Activated naive CD4-positive, alpha-beta T cell treated with anti-CD3 and anti-CD28 coated beads, Interleukin-2, amount 10 ng/mL, durations not matched to agents 7 days and 5 days (primary cell): Measurements from ENCODE around the gene GTF2I.
"Not testable (repeated sequence)": the region's sequence is repeated elsewhere in the genome, so short reads cannot be mapped to it uniquely, and the experiment has no call there.

Source experiments
- CTCF ChIA-PET: fragments of 350-600 bp; sonication (Branson Sonifier 250); formaldehyde crosslinking; loops from one replicate; lab custom pipeline; 2021; ENCODE audit warnings: antibody characterized with exemption; lab: Charles Lee
- DNase-seq: peaks from one replicate; pipeline ENCODE4 v3.0.0-alpha.2; 2020
- H3K27ac Mint-ChIP-seq: one replicate; pipeline ENCODE4 v1.8.0; 2021; ENCODE audit warnings: mild to moderate bottlenecking, moderate library complexity, mixed read lengths
- H3K27me3 Mint-ChIP-seq: one replicate; pipeline ENCODE4 v1.8.0; 2021; ENCODE audit warnings: mild to moderate bottlenecking, mixed read lengths
- H3K36me3 Mint-ChIP-seq: one replicate; pipeline ENCODE4 v1.8.0; 2021; ENCODE audit warnings: mixed read lengths
- H3K4me1 Mint-ChIP-seq: one replicate; pipeline ENCODE4 v1.8.0; 2021; ENCODE audit warnings: mixed read lengths
- H3K4me3 Mint-ChIP-seq: one replicate; pipeline ENCODE4 v1.8.0; 2021; ENCODE audit warnings: mild to moderate bottlenecking, moderate library complexity, mixed read lengths
- H3K9me3 Mint-ChIP-seq: one replicate; pipeline ENCODE4 v1.8.0; 2021; ENCODE audit warnings: mixed read lengths

Gene GTF2I

GRCh38 chr7:74650493-74651132 is 6.9 kb upstream of the GTF2I start:
- peaks cover 37% of the 10 kb centered on the region for H3K4me1 Mint-ChIP-seq
- DNase-seq, H3K36me3 Mint-ChIP-seq, H3K9me3 Mint-ChIP-seq, CTCF ChIA-PET, H3K27me3 Mint-ChIP-seq: not testable (repeated sequence)
- H3K27ac Mint-ChIP-seq = peak overlapping the region; percentile 91
- H3K4me3 Mint-ChIP-seq = peak overlapping the region; percentile 78

- H3K4me3 Mint-ChIP-seq = peak overlapping the region; percentile 78
- H3K36me3 Mint-ChIP-seq, H3K27me3 Mint-ChIP-seq, CTCF ChIA-PET, DNase-seq, H3K9me3 Mint-ChIP-seq: not testable (repeated sequence)
- H3K27ac Mint-ChIP-seq = peak overlapping the region; percentile 91
- H3K4me1 Mint-ChIP-seq = peaks cover 42% of the 10 kb centered on the region
Measured at GRCh38 chr7:74651133-74651504, 6.4 kb upstream of the GTF2I start.

DNA sequence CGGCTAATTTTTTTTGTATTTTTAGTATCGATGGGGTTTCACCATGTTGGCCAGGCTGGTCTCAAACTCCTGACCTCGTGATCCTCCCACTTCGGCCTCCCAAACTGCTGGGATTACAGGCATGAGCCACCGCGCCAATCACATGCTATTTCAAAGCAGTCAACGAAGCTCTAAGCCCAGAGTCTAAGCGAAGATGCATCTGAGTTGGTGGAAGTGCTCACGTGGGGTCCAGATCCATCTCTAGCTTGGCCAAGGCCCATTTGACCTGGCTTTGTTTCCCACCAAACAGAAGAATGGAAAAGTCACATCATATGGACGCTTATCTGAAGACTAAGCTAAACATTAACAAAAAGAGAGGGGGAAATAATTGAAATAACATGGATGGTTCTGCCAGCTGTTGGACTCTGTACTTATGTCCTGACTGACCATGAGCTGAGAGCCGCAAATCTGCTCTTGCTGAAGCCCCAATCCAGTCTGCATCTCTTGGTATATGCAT is 3.8 kb upstream of the GTF2I start:
- Mint-ChIP-seq H3K4me3 (no peak overlapping the region), H3K27ac (no peak overlapping the region), H3K27me3 (peaks cover 15% of the 10 kb centered on the region), H3K9me3 (no peaks in the 10 kb centered on the region), H3K4me1 (peaks cover 51% of the 10 kb centered on the region), H3K36me3 (no peaks in the 10 kb centered on the region)
- CTCF ChIA-PET = interaction anchor here (0.6 kb wide), 1 partner anchor 1310 kb away, joined by 3 read pairs; no protein-coding TSS in a partner anchor
- no peak for DNase-seq

DNA sequence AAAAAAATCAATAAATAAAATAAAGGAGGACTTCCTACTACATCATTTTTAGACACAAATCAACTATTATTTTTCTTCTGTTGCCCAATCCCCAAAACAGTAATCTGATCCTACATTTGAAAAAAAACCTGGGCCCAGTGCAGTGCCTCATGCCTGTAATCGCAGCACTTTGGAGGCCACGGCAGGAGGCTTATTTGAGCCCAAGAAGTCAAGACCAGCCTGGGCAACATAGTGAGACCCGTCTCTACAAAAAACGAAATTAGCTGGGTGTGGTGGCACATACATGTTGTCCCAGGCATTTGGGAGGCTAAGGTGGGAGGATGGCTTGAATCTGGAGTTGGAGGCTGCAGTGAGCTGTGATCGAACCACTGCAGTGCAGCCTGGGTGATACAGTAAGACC is 2.7 kb upstream of the GTF2I start:
- Mint-ChIP-seq H3K27me3 (peaks cover 15% of the 10 kb centered on the region), H3K9me3 (no peaks in the 10 kb centered on the region), H3K4me3 (no peak overlapping the region), H3K4me1 (peaks cover 49% of the 10 kb centered on the region), H3K27ac (peak overlapping the region; percentile 7), H3K36me3 (peaks cover 2% of the 10 kb centered on the region)
- CTCF ChIA-PET = interaction anchor here (0.9 kb wide), 1 partner anchor 15 kb away, joined by 3 read pairs; no protein-coding TSS in a partner anchor
- DNase-seq = no peak

DNA sequence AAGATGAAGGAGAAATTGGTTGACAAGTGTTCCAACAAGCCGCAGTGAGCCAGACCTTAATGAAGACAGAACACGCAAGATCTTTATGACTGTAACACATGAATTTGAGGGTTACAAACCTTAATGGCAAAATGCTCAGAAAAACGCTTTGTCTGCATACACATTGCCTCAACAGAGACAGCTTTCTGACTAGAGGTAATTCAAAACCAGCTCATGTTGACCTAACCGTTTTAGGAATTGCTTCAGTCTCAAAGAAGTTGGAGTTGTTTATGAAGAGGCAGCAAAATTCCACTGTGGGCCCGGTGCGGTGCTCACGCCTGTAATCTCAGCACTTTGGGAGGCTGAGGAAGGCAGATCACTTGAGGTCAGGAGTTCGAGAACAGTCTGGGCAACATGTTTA is 2.2 kb upstream of the GTF2I start:
- Mint-ChIP-seq H3K27me3 (peaks cover 15% of the 10 kb centered on the region), H3K36me3 (peaks cover 2% of the 10 kb centered on the region), H3K4me1 (peaks cover 49% of the 10 kb centered on the region), H3K4me3 (no peak overlapping the region), H3K9me3 (no peaks in the 10 kb centered on the region), H3K27ac (peak overlapping the region; percentile 13)
- CTCF ChIA-PET = interaction anchor here (0.9 kb wide), 1 partner anchor 15 kb away, joined by 3 read pairs; no protein-coding TSS in a partner anchor
- DNase-seq = no peak

DNA sequence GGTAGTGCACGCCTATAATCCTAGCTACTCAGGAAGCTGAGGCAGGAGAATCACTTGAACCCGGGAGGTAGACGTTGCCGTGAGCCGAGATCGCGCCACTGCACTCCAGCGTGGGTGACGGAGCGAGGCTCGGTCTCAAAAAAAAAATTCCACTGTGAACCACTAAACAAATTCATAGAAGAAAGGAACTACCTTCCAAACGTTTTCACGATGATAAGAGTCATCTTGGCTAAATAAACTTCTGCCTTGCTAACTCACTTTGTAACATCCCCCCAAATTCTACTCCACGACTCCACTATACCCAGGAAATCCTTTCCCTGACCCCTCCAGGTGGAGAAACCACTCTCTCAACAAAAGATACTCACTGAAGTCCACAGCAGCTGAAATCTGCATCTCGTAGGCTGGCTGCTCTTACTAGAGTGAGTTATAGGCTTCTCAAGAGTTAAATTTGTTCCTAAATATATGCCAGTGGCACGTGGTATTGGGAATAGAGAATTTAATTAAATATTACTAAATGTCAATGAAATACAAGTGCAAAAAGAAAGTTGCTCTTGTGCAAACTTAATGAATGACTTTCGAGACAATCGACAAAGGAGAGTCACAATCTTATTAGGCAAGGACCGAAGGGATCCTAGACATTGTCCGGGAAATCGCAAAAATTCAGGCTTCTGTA is 1.6 kb upstream of the GTF2I start:
- Mint-ChIP-seq H3K27me3 (peaks cover 15% of the 10 kb centered on the region), H3K9me3 (no peaks in the 10 kb centered on the region), H3K4me1 (peaks cover 49% of the 10 kb centered on the region), H3K36me3 (peaks cover 5% of the 10 kb centered on the region), H3K27ac (peak overlapping the region; percentile 72), H3K4me3 (peak overlapping the region; percentile 77)
- no peak for DNase-seq
- CTCF ChIA-PET = no interaction called here

DNA sequence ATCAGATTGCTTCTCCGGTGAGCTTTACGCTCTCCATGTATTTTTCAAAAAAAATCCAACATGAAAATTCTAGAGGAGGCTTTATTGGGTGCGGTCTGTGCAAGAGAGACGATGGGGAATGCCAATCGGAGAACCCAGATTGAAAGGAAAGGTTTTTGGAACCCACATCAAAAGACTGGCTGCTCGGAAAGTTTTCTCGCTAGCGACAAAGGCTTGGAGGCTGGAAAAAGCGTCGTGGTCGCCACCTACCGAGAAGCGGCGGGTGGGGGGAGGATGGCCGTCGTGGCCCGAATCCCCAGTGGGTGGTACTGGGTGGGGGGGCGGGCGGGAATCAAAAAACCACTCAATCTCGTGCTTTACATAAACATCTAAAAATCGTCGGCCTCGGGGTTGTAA is 1.1 kb upstream of the GTF2I start:
- Mint-ChIP-seq H3K36me3 (peaks cover 9% of the 10 kb centered on the region), H3K27ac (peak overlapping the region; percentile 87), H3K27me3 (peaks cover 15% of the 10 kb centered on the region), H3K4me3 (peak overlapping the region; percentile 77), H3K9me3 (no peaks in the 10 kb centered on the region), H3K4me1 (peaks cover 52% of the 10 kb centered on the region)
- CTCF ChIA-PET = no interaction called here
- DNase-seq = peak; percentile 68

GRCh38 chr7:74656837-74657691 is 454 bp upstream of the GTF2I start:
- Mint-ChIP-seq H3K27ac (peak overlapping the region; percentile 87), H3K9me3 (no peaks in the 10 kb centered on the region), H3K36me3 (peaks cover 9% of the 10 kb centered on the region), H3K4me1 (peaks cover 57% of the 10 kb centered on the region), H3K4me3 (peak overlapping the region; percentile 77), H3K27me3 (peaks cover 15% of the 10 kb centered on the region)
- DNase-seq = peak; percentile 99
- CTCF ChIA-PET = interaction anchor here (0.6 to 0.7 kb wide), 2 partner anchors 14 to 1507 kb away, joined by 3 read pairs; no protein-coding TSS in a partner anchor

GRCh38 chr7:74658178-74659004 is 873 bp downstream of the GTF2I start:
- H3K36me3 Mint-ChIP-seq = peaks cover 9% of the 10 kb centered on the region
- peaks cover 15% of the 10 kb centered on the region for H3K27me3 Mint-ChIP-seq
- peak; percentile 89 for DNase-seq
- peaks cover 62% of the 10 kb centered on the region for H3K4me1 Mint-ChIP-seq
- H3K4me3 Mint-ChIP-seq = peak overlapping the region; percentile 71
- H3K9me3 Mint-ChIP-seq = no peaks in the 10 kb centered on the region
- CTCF ChIA-PET = no interaction called here
- peak overlapping the region; percentile 84 for H3K27ac Mint-ChIP-seq

- peak overlapping the region; percentile 71 for H3K4me3 Mint-ChIP-seq
- H3K27me3 Mint-ChIP-seq = peaks cover 15% of the 10 kb centered on the region
- H3K9me3 Mint-ChIP-seq, CTCF ChIA-PET, DNase-seq: not testable (repeated sequence)
- H3K4me1 Mint-ChIP-seq = peaks cover 63% of the 10 kb centered on the region
- peaks cover 10% of the 10 kb centered on the region for H3K36me3 Mint-ChIP-seq
- H3K27ac Mint-ChIP-seq = peak overlapping the region; percentile 80
Measured at GRCh38 chr7:74660202-74660601, 2.7 kb downstream of the GTF2I start.

DNA sequence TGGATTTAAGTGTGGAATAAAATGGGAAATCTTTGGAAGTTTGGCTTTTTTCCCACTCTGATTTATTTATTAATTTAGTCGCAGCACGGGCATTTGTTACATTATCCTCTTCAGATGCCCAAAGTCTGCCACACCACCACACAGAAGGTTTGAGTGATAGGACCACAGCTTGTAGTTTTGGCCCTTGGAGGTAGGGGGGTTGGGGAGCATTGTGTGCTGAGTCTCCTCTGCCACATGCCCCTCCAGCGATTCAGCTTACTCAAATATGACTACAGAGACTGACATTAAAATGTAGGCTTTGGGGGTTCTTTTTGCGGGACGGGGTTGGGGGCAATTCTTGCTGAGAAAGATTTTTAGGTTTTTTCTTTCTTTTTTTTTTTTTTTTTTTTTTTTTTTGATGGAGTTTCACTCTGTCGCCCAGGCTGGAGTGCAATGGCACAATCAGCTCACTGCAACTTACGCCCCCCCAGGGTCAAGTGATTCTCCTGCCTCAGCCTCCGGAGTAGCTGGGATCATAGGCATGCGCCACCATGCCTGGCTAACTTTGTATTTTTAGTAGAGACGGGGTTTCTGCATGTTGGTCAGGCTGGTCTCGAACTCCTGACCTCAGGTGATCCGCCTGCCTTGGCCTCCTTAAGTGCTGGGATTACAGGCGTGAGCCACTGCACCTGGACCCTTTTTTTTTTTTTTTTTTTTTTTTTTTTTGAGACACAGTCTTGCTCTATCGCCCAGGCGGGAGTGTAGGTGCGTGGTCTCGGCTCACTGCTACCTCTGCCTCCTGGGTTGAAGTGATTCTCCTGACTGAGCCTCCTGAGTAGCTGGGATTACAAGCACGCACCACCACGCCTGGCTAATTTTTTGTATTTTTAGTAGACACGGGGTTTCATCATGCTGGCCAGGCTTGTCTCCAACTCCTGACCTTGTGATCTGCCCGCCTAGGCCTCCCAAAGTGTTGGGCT is 4.6 kb downstream of the GTF2I start:
- H3K4me3 Mint-ChIP-seq, DNase-seq, H3K27me3 Mint-ChIP-seq, H3K9me3 Mint-ChIP-seq, CTCF ChIA-PET, H3K27ac Mint-ChIP-seq: not testable (repeated sequence)
- peaks cover 51% of the 10 kb centered on the region for H3K4me1 Mint-ChIP-seq
- peaks cover 23% of the 10 kb centered on the region for H3K36me3 Mint-ChIP-seq

GRCh38 chr7:74665296-74665938 is 7.9 kb downstream of the GTF2I start:
- Mint-ChIP-seq H3K4me3 (no peak overlapping the region), H3K27me3 (no peaks in the 10 kb centered on the region), H3K4me1 (peaks cover 44% of the 10 kb centered on the region), H3K36me3 (peaks cover 24% of the 10 kb centered on the region), H3K27ac (no peak overlapping the region), H3K9me3 (no peaks in the 10 kb centered on the region)
- CTCF ChIA-PET = no interaction called here
- DNase-seq = no peak
